ENCODE measurements around the gene BCAS1. TPM values are rescaled to one million over a fixed set of nuclear protein-coding genes. Genes with fewer than 3 reads are reported as not detected.

The BCAS1 gene
- total and polyA plus RNA-seq, 12 donors: 0.07 to 2.3 (median 0.13) TPM; not detected in 7

DNA sequence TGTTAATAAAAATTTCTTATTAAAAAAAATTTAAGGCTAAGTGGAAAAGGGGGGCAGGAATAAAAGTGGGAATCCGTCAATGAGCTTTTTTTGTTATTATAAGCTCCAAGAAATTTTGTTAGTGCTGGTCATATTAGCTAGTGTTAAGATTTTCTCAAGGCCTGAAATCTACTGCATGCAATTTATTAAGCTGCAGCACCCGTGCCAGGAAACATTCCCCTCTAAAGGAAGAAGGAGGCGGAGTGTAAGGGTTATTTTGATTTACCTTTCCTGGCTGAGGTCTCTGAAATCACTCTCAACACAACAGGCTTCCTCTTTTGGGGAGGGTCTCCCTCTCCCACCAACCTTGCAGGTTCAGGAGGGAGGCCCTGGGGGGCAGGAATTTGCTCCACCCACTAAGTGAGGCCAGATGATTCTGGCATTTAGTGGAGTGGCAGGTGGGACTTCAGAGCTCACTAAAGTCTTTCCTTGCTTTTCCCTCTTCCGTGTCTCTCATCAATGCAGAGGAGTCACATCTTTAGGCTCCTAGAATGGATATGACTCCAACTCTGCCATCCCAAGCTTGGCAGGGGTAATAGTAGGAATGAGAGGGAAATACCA lies 168.8 kb downstream of the BCAS1 start:
- intact Hi-C loops (cut with DNase I): no loop called here
- no peaks in the 10 kb centered on the region for H3K27me3 ChIP-seq
- 61 to 72% (median 69%) methylated on average over 4 of the region's 4 CpGs for WGBS, 4 donors
- peaks cover 0 to 6% of the 10 kb centered on the region in 2 donors for H3K4me1 ChIP-seq (replicated peaks in 1 of 2)
- no peak overlapping the region for H3K27ac ChIP-seq
- no peak overlapping the region for H3K4me3 ChIP-seq
- TF ChIP-seq, protein P1, sequence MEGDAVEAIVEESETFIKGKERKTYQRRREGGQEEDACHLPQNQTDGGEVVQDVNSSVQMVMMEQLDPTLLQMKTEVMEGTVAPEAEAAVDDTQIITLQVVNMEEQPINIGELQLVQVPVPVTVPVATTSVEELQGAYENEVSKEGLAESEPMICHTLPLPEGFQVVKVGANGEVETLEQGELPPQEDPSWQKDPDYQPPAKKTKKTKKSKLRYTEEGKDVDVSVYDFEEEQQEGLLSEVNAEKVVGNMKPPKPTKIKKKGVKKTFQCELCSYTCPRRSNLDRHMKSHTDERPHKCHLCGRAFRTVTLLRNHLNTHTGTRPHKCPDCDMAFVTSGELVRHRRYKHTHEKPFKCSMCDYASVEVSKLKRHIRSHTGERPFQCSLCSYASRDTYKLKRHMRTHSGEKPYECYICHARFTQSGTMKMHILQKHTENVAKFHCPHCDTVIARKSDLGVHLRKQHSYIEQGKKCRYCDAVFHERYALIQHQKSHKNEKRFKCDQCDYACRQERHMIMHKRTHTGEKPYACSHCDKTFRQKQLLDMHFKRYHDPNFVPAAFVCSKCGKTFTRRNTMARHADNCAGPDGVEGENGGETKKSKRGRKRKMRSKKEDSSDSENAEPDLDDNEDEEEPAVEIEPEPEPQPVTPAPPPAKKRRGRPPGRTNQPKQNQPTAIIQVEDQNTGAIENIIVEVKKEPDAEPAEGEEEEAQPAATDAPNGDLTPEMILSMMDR (IDR thresholded peaks at IDR 0.05): no peak
- TF ChIP-seq POLR2A (IDR thresholded peaks at IDR 0.05): no peak
- DNase-seq: no peak
- no peaks in the 10 kb centered on the region for H3K9me3 ChIP-seq (replicated peaks in 1 of 3)
- no peaks in the 10 kb centered on the region for H3K36me3 ChIP-seq (replicated peaks in 1 of 2)

DNA sequence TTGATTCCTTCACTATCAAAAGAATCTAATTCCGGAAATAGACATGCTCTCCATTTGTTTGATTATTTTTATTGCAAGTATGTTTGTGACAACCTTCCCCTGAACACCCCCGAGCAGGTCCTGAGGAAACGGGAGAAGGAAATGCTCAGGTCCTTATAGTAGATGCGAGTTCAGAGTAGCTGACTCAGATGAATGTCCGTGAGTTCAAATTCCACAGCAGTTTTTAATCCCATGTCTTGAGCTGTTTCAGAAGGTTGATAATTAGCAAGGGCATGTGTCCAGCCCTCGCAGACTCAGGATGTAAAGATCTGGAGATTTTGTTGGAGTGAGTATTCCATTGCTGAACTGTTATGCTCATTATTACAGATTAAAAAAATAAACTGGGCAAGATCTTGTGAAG lies 169.3 kb downstream of the BCAS1 start:
- peak overlapping the region in 2 of 5 donors; percentile 58 to 73 for H3K27ac ChIP-seq
- WGBS, 4 donors: 65 to 66% (median 66%) methylated on average over 6 of the region's 6 CpGs

DNA sequence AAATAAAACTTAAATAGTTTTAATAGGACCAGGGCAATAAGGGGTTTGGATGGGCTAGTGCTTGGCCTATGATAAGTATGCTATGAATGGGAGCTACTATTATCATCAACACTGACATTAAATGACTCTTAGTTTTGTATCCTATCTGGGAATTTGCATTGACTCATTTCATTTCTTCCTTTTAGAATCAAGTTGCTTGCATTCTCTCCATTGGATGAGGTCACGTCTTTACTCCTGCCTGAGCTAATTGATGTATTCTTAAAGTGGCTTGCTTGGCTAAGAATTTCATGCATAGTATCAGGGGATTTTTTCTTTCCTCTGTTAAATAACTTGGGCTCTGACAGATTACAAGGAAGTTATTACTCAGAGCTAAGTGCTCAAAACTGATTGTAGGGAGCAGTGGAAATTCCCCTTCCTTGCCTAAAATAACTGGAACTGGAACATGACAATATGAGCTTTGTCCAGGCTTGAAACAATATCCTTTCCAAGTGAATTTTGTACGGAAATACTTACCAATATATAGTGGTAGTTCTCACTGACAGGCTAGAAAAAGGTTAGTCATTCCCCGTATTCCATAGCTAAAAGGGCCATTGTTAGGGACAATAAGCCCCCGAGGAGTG lies 169.9 kb downstream of the BCAS1 start:
- intact Hi-C loops (cut with DNase I): no loop called here

More for the DNA sequence above, 169.3 kb downstream of the BCAS1 start:
- no peak for DNase-seq
- intact Hi-C loops (cut with DNase I): no loop called here
- peaks cover 0 to 6% of the 10 kb centered on the region in 2 donors for H3K4me1 ChIP-seq (replicated peaks in 1 of 2)
- no peak overlapping the region for H3K4me3 ChIP-seq
- TF ChIP-seq, protein P1 (IDR thresholded peaks at IDR 0.05): no peak
- no peak for TF ChIP-seq POLR2A (IDR thresholded peaks at IDR 0.05)
- H3K27me3 ChIP-seq: no peaks in the 10 kb centered on the region
- H3K9me3 ChIP-seq (replicated peaks in 1 of 3): no peaks in the 10 kb centered on the region
- H3K36me3 ChIP-seq (replicated peaks in 1 of 2): no peaks in the 10 kb centered on the region

More for the DNA sequence above, 169.9 kb downstream of the BCAS1 start:
- TF ChIP-seq POLR2A (IDR thresholded peaks at IDR 0.05): no peak
- TF ChIP-seq, protein P1 (IDR thresholded peaks at IDR 0.05): no peak
- 61 to 67% (median 62%) methylated on average over 4 of the region's 4 CpGs for WGBS, 4 donors
- peak overlapping the region in 2 of 5 donors; percentile 58 to 73 for H3K27ac ChIP-seq
- no peaks in the 10 kb centered on the region for H3K27me3 ChIP-seq
- H3K4me1 ChIP-seq (replicated peaks in 1 of 2): peaks cover 0 to 6% of the 10 kb centered on the region in 2 donors
- no peak overlapping the region for H3K4me3 ChIP-seq
- DNase-seq: no peak
- H3K9me3 ChIP-seq (replicated peaks in 1 of 3): no peaks in the 10 kb centered on the region
- H3K36me3 ChIP-seq (replicated peaks in 1 of 2): no peaks in the 10 kb centered on the region

All from adrenal gland (tissue), 12 donors.